HG03060 (cell line): ENCODE data around the gene CST5.
"Not testable (repeated sequence)": the region's sequence is repeated elsewhere in the genome, so short reads cannot be mapped to it uniquely, and the experiment has no call there.

Source experiments
- ATAC-seq: cut with Tn5 transposase; IDR thresholded peaks from one replicate; pipeline ENCODE4 v1.9.1; 2021; ENCODE audit warnings: low read depth, moderate number of reproducible peaks; ENCODE audit not compliant: unreplicated experiment

The CST5 gene

DNA sequence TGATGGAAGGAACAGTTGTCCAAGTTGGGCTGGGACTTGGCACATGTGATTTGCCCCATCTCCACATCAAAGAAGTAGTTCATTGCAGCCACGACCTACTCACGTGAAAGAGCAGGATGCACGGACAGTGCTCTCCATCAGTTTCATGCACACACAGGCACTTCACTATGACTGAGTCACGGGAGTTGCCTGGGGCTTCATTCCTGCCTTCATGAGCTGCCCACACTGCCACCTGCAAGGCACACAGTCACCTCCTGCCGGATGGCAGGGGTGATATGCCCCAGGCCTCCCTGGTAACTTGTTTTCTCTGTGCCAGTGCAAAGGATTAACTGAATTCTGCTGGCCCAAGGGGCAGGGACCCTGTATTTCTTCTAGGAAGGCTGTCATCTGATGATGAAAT lies 22.8 kb downstream of the CST5 start:
- no peak for ATAC-seq

DNA sequence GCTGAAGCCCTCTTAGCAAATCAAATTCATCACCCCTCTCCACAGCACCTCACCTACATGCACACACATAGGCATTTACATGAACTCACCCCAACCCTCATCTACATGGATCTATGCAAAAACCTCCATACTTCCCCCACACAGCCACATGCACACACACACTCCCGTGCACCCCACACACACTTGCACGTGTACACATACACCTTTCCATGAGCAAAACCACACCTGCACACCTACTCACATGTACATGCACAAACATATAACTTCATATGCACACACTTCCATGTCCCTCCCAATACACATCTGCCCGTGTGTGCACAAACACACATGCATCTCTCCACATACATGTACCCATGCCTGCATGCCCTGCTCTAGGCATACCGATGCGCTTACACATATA lies 23.3 kb downstream of the CST5 start:
- no peak for ATAC-seq

DNA sequence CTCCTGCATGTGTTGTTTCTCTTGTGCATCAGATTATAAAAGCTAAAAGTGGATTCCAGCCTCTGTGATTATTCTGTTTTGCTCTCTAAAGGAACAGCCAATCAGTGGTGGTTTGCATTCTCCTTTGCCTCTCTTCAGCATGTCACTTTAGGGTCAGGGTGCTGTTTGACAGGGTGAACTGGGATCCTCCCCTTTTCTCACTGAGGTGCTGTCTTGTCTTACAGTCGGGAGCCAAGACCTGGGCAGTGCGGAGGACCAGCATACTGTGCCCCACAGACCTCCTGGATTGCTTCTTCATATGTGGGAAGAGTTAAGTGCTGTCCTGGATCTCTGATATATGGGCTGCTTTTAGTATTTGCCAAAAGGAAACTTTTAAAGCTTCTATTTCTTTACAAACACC lies 37.9 kb downstream of the CST5 start:
- ATAC-seq, result no peak

DNA sequence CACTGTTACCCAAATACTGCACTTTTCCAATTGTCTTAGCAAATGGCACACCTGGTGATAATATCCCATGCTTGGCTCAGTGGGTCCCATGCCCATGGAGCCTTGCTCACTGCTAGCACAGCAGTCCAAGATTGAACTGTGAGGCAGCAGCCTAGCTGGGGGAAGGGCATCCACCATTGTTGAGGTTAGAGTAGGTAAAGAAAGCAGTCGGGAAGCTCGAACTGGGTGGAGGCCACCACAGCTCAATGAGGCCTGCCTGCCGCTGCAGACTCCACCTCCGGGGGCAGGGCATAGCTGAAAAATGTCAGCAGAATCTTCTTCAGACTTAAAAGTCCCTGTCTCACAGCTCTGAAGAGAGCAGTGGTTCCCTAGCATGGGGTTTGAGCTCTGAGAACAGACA lies 43.8 kb downstream of the CST5 start:
- no peak for ATAC-seq

DNA sequence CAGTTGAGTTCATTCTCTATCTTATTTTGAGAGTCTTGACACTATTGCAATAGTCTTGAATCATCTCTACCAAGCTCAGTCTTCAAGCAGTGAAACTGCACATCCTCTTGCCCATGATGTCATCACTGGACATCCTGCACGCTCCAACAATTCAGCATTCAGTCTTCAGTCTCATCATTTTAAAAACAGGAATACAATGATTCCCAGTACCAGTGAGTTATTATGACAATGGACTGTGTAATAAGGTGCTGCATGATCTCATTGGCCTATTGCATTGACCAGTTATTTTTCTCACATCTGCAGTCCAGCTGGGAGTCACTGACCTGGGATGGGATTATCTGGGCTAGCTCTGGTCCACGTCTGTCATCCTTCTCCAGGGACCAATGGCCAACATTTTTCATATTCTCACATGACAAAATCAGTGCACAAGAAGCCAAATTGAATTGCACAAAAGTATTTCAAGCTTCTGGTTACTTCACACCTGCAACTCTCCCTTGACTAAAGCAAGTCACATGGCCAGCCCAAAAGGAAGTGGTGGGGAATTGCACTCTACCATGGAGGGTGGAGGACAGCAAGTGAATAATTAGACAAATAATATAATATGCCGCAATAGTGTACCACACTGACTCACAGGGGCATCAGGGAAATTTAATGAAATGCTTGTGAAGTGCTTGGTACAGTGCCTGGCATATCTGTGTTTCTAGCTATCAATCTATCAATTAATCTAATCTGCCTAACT lies 46.6 kb downstream of the CST5 start:
- ATAC-seq, result no peak

DNA sequence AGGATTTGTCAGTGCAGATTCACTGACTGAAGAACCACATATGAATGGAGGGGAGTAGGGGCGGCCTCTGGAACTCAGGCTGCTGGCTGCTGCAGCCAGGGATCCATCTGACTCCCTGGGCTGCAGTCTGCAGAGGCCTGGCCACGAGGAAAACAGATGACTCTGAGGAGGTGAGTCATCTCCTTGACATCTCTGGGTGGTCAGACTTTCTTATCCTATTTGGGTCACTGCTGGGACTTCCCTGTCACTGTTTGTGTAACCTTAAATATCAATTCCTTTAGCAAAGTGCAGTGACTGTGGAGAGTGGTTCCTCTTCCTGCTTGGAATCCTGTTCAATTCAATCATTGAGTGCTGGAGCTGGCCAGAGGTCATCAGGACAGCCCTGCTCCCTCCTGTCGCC lies 47.6 kb downstream of the CST5 start:
- not testable (repeated sequence) for ATAC-seq

- ATAC-seq, result no peak
These were observed 53.0 kb downstream of the CST5 start, which contains the start of gene CST2 for GRCh38 chr20:23826541-23827021. Gene CST2, minus strand, starts transcription at chr20:23826729. Its CDS starts 69 bp downstream, at chr20:23826660.
